ENCODE results near the gene ATP9A.

DNA sequence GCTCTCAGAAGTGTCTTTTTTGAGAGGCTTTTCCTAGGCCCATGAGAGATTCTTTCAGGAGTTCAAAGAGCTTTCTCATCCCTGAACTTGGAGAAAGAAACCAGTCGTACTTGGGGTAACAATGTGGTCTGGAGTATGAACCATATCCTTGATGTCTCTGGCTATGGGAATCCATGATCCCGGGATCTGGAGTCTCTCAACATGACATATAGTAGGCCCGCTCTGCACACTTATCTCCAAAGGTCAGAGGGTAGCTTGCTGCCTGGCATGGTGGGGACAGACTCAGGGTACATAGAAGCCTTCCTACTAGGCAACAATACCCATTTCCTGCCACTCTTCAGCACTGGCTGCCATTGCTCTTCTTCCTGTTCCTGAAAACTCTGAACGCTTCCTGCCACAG is 183.5 kb downstream of the ATP9A start:
- TF ChIP-seq, protein P1, sequence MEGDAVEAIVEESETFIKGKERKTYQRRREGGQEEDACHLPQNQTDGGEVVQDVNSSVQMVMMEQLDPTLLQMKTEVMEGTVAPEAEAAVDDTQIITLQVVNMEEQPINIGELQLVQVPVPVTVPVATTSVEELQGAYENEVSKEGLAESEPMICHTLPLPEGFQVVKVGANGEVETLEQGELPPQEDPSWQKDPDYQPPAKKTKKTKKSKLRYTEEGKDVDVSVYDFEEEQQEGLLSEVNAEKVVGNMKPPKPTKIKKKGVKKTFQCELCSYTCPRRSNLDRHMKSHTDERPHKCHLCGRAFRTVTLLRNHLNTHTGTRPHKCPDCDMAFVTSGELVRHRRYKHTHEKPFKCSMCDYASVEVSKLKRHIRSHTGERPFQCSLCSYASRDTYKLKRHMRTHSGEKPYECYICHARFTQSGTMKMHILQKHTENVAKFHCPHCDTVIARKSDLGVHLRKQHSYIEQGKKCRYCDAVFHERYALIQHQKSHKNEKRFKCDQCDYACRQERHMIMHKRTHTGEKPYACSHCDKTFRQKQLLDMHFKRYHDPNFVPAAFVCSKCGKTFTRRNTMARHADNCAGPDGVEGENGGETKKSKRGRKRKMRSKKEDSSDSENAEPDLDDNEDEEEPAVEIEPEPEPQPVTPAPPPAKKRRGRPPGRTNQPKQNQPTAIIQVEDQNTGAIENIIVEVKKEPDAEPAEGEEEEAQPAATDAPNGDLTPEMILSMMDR (IDR thresholded peaks at IDR 0.05; ENCODE audit: low read depth, low read length, poor library complexity, severe bottlenecking), result no peak
- TF ChIP-seq EZH2phosphoT487 (IDR thresholded peaks at IDR 0.05; ENCODE audit: borderline replicate concordance, low read length), result no peak

Measured in DOHH2 (cell line).